ENCODE measurements around the gene S100A8.
A peak's percentile ranks its signal among the peaks of the same experiment; 100 is the strongest.

S100A8 gene

GRCh38 chr1:153372571-153372970 lies 18.3 kb downstream of the S100A8 start:
- Mint-ChIP-seq H3K36me3 (ENCODE audit: insufficient read depth) (no peaks in the 10 kb centered on the region), H3K27ac (no peak overlapping the region), H3K27me3 (peaks cover 29 to 45% of the 10 kb centered on the region in 2 donors), H3K9me3 (no peaks in the 10 kb centered on the region), H3K4me3 (no peak overlapping the region), H3K4me1 (ENCODE audit: low read depth in 2 of 2) (no peaks in the 10 kb centered on the region)
- no peak for ATAC-seq (replicated peaks)
- no peak for DNase-seq

GRCh38 chr1:153371231-153371630 lies 19.6 kb downstream of the S100A8 start:
- no peaks in the 10 kb centered on the region for H3K9me3 Mint-ChIP-seq
- ATAC-seq (replicated peaks) (no peak), DNase-seq (no peak)
- H3K27me3 Mint-ChIP-seq, result peaks cover 20 to 37% of the 10 kb centered on the region in 2 donors
- no peak overlapping the region for H3K27ac Mint-ChIP-seq
- no peak overlapping the region for H3K4me3 Mint-ChIP-seq
- H3K4me1 Mint-ChIP-seq (ENCODE audit: low read depth in 2 of 2), result no peaks in the 10 kb centered on the region
- no peaks in the 10 kb centered on the region for H3K36me3 Mint-ChIP-seq (ENCODE audit: insufficient read depth)

- Mint-ChIP-seq H3K27ac (no peak overlapping the region), H3K4me1 (ENCODE audit: low read depth in 2 of 2) (no peaks in the 10 kb centered on the region), H3K27me3 (peaks cover 30 to 44% of the 10 kb centered on the region in 2 donors), H3K36me3 (ENCODE audit: insufficient read depth) (no peaks in the 10 kb centered on the region), H3K4me3 (no peak overlapping the region), H3K9me3 (no peaks in the 10 kb centered on the region)
- DNase-seq, result no peak
- ATAC-seq (replicated peaks), result no peak
These were observed 20.7 kb downstream of the S100A8 start for GRCh38 chr1:153370146-153370545.

GRCh38 chr1:153368495-153368894 lies 22.4 kb downstream of the S100A8 start:
- no peak overlapping the region for H3K4me3 Mint-ChIP-seq
- ATAC-seq (replicated peaks) (no peak), DNase-seq (no peak)
- no peak overlapping the region for H3K27ac Mint-ChIP-seq
- H3K4me1 Mint-ChIP-seq (ENCODE audit: low read depth in 2 of 2), result no peaks in the 10 kb centered on the region
- H3K36me3 Mint-ChIP-seq (ENCODE audit: insufficient read depth), result no peaks in the 10 kb centered on the region
- peaks cover 41 to 49% of the 10 kb centered on the region in 2 donors for H3K27me3 Mint-ChIP-seq
- H3K9me3 Mint-ChIP-seq, result no peaks in the 10 kb centered on the region

- no peak for ATAC-seq (replicated peaks)
- H3K4me3 Mint-ChIP-seq, result no peak overlapping the region
- H3K9me3 Mint-ChIP-seq, result no peaks in the 10 kb centered on the region
- peaks cover 49 to 58% of the 10 kb centered on the region in 2 donors for H3K27me3 Mint-ChIP-seq
- no peak for DNase-seq
- H3K4me1 Mint-ChIP-seq (ENCODE audit: low read depth in 2 of 2), result no peaks in the 10 kb centered on the region
- no peak overlapping the region for H3K27ac Mint-ChIP-seq
- no peaks in the 10 kb centered on the region for H3K36me3 Mint-ChIP-seq (ENCODE audit: insufficient read depth)
These were observed 23.8 kb downstream of the S100A8 start for GRCh38 chr1:153367090-153367489.

- H3K27me3 Mint-ChIP-seq, result peaks cover 44 to 62% of the 10 kb centered on the region in 2 donors
- H3K27ac Mint-ChIP-seq, result no peak overlapping the region
- H3K4me1 Mint-ChIP-seq (ENCODE audit: low read depth in 2 of 2), result peaks cover 0 to under 1% of the 10 kb centered on the region in 2 donors
- H3K4me3 Mint-ChIP-seq, result no peak overlapping the region
- ATAC-seq (replicated peaks) (no peak), DNase-seq (no peak)
- H3K36me3 Mint-ChIP-seq (ENCODE audit: insufficient read depth), result no peaks in the 10 kb centered on the region
- no peaks in the 10 kb centered on the region for H3K9me3 Mint-ChIP-seq
These were observed 24.6 kb downstream of the S100A8 start for GRCh38 chr1:153366261-153366660.

- no peak for DNase-seq
- H3K27me3 Mint-ChIP-seq, result peaks cover 48 to 65% of the 10 kb centered on the region in 2 donors
- no peak for ATAC-seq (replicated peaks)
- no peak overlapping the region for H3K4me3 Mint-ChIP-seq
- H3K4me1 Mint-ChIP-seq (ENCODE audit: low read depth in 2 of 2), result peaks cover 0 to 3% of the 10 kb centered on the region in 2 donors
- H3K9me3 Mint-ChIP-seq, result no peaks in the 10 kb centered on the region
- H3K36me3 Mint-ChIP-seq (ENCODE audit: insufficient read depth), result no peaks in the 10 kb centered on the region
- H3K27ac Mint-ChIP-seq, result no peak overlapping the region
These were observed 25.2 kb downstream of the S100A8 start for GRCh38 chr1:153365696-153366095.

GRCh38 chr1:153364766-153365666 lies 25.9 kb downstream of the S100A8 start:
- Mint-ChIP-seq H3K36me3 (ENCODE audit: insufficient read depth) (no peaks in the 10 kb centered on the region), H3K9me3 (no peaks in the 10 kb centered on the region), H3K4me1 (ENCODE audit: low read depth in 2 of 2) (peaks cover 0 to 3% of the 10 kb centered on the region in 2 donors), H3K4me3 (no peak overlapping the region), H3K27me3 (peaks cover 45 to 64% of the 10 kb centered on the region in 2 donors), H3K27ac (no peak overlapping the region)
- DNase-seq (no peak), ATAC-seq (replicated peaks) (no peak)

GRCh38 chr1:153364156-153364555 lies 26.7 kb downstream of the S100A8 start:
- no peaks in the 10 kb centered on the region for H3K9me3 Mint-ChIP-seq
- DNase-seq (no peak), ATAC-seq (replicated peaks) (no peak)
- H3K36me3 Mint-ChIP-seq (ENCODE audit: insufficient read depth), result no peaks in the 10 kb centered on the region
- H3K4me1 Mint-ChIP-seq (ENCODE audit: low read depth in 2 of 2), result peaks cover 0 to 3% of the 10 kb centered on the region in 2 donors
- H3K27me3 Mint-ChIP-seq, result peaks cover 40 to 58% of the 10 kb centered on the region in 2 donors
- no peak overlapping the region for H3K4me3 Mint-ChIP-seq
- H3K27ac Mint-ChIP-seq, result no peak overlapping the region

- DNase-seq (no peak), ATAC-seq (replicated peaks) (no peak)
- peaks cover 40 to 60% of the 10 kb centered on the region in 2 donors for H3K27me3 Mint-ChIP-seq
- H3K4me1 Mint-ChIP-seq (ENCODE audit: low read depth in 2 of 2), result peaks cover 0 to 3% of the 10 kb centered on the region in 2 donors
- H3K27ac Mint-ChIP-seq, result no peak overlapping the region
- H3K4me3 Mint-ChIP-seq, result no peak overlapping the region
- no peaks in the 10 kb centered on the region for H3K9me3 Mint-ChIP-seq
- H3K36me3 Mint-ChIP-seq (ENCODE audit: insufficient read depth), result no peaks in the 10 kb centered on the region
These were observed 27.2 kb downstream of the S100A8 start for GRCh38 chr1:153363641-153364040.

GRCh38 chr1:153362187-153362775 lies 28.6 kb downstream of the S100A8 start:
- peaks cover 0 to 8% of the 10 kb centered on the region in 2 donors for H3K4me1 Mint-ChIP-seq (ENCODE audit: low read depth in 2 of 2)
- DNase-seq (no peak), ATAC-seq (replicated peaks) (no peak)
- no peak overlapping the region for H3K4me3 Mint-ChIP-seq
- no peak overlapping the region for H3K27ac Mint-ChIP-seq
- H3K36me3 Mint-ChIP-seq (ENCODE audit: insufficient read depth), result no peaks in the 10 kb centered on the region
- H3K27me3 Mint-ChIP-seq, result peaks cover 50 to 69% of the 10 kb centered on the region in 2 donors
- H3K9me3 Mint-ChIP-seq, result no peaks in the 10 kb centered on the region

GRCh38 chr1:153361480-153362109 lies 29.3 kb downstream of the S100A8 start:
- H3K36me3 Mint-ChIP-seq (ENCODE audit: insufficient read depth), result no peaks in the 10 kb centered on the region
- H3K4me1 Mint-ChIP-seq (ENCODE audit: low read depth in 2 of 2), result peaks cover 0 to 9% of the 10 kb centered on the region in 2 donors
- no peaks in the 10 kb centered on the region for H3K9me3 Mint-ChIP-seq
- no peak for DNase-seq
- no peak for ATAC-seq (replicated peaks)
- peaks cover 52 to 72% of the 10 kb centered on the region in 2 donors for H3K27me3 Mint-ChIP-seq
- no peak overlapping the region for H3K4me3 Mint-ChIP-seq
- H3K27ac Mint-ChIP-seq, result peak overlapping the region; percentile 9 to 41

- Mint-ChIP-seq H3K36me3 (ENCODE audit: insufficient read depth) (no peaks in the 10 kb centered on the region), H3K9me3 (no peaks in the 10 kb centered on the region), H3K27me3 (peaks cover 52 to 72% of the 10 kb centered on the region in 2 donors), H3K4me1 (ENCODE audit: low read depth in 2 of 2) (peaks cover 0 to 9% of the 10 kb centered on the region in 2 donors), H3K27ac (peak overlapping the region; percentile 9 to 41), H3K4me3 (no peak overlapping the region)
- no peak for ATAC-seq (replicated peaks)
- no peak for DNase-seq
These were observed 30.0 kb downstream of the S100A8 start for GRCh38 chr1:153360592-153361479.

Measured in effector memory CD8-positive, alpha-beta T cell (primary cell).